Mucosa of gallbladder (tissue), 1 donor: ENCODE data around the gene OR10C1. TPM values are rescaled to one million over a fixed set of nuclear protein-coding genes. Genes with fewer than 3 reads are reported as not detected.
"Not testable (repeated sequence)": the region's sequence is repeated elsewhere in the genome, so short reads cannot be mapped to it uniquely, and the experiment has no call there.

ENCODE experiments used
- DNase-seq: peaks from one replicate; pipeline ENCODE4 v3.0.0-alpha.2; 2020; ENCODE audit warnings: low spot score
- total RNA-seq: library from RNA; stranded (reverse); gene quantifications from one replicate; pipeline ENCODE4 v1.2.1, GENCODE V29; 2021
- donor health status: DM: no; HTN: no; CAD: no.

Gene OR10C1
- not detected for total RNA-seq

GRCh38 chr6:29439006-29439405, at the start of gene OR10C1:
TSS of gene OR10C1 (plus strand) at chr6:29439306. CDS start at chr6:29440016, 710 bp downstream.
- DNase-seq, result no peak

GRCh38 chr6:29395331-29395730, 43.8 kb upstream of the OR10C1 start, which contains the start of gene OR12D2:
TSS of gene OR12D2 (plus strand) at chr6:29395631. CDS start at chr6:29396700, 1,069 bp downstream.
- no peak for DNase-seq

- DNase-seq, result no peak
Observed at GRCh38 chr6:29399525-29399924, 39.6 kb upstream of the OR10C1 start.

- no peak for DNase-seq
Observed at GRCh38 chr6:29403801-29404200, 35.3 kb upstream of the OR10C1 start.

GRCh38 chr6:29414588-29414987, 24.5 kb upstream of the OR10C1 start, which contains the start of gene OR12D1:
TSS of gene OR12D1 (plus strand) at chr6:29414928.
- DNase-seq, result no peak

- DNase-seq, result no peak
Observed at GRCh38 chr6:29419516-29419915, 19.6 kb upstream of the OR10C1 start.

GRCh38 chr6:29424168-29424567, 14.9 kb upstream of the OR10C1 start:
- DNase-seq, result no peak

GRCh38 chr6:29424575-29424974, 14.5 kb upstream of the OR10C1 start:
- no peak for DNase-seq

- DNase-seq, result no peak
Observed at GRCh38 chr6:29425075-29425474, 14.0 kb upstream of the OR10C1 start.

- no peak for DNase-seq
Observed at GRCh38 chr6:29426654-29427053, 12.5 kb upstream of the OR10C1 start.

- DNase-seq, result not testable (repeated sequence)
Observed at GRCh38 chr6:29436730-29437129, 2.4 kb upstream of the OR10C1 start.

- DNase-seq, result no peak
Observed at GRCh38 chr6:29442719-29443118, 3.6 kb downstream of the OR10C1 start.

- not testable (repeated sequence) for DNase-seq
Observed at GRCh38 chr6:29444031-29444430, 4.9 kb downstream of the OR10C1 start.

GRCh38 chr6:29447670-29448069, 8.6 kb downstream of the OR10C1 start:
- DNase-seq, result no peak

- DNase-seq, result no peak
Observed at GRCh38 chr6:29451471-29452193, 12.5 kb downstream of the OR10C1 start.

- no peak for DNase-seq
Observed at GRCh38 chr6:29456971-29457370, 17.9 kb downstream of the OR10C1 start, which contains the start of the genes OR11A1 and OR2H1. TSS of gene OR11A1 (minus strand) at chr6:29457071. CDS start at chr6:29427641, 29,430 bp downstream. TSS of gene OR2H1 (plus strand) at chr6:29457155. CDS start at chr6:29461770, 4,615 bp downstream.

GRCh38 chr6:29461021-29461814, 22.1 kb downstream of the OR10C1 start:
- DNase-seq, result no peak

- DNase-seq, result no peak
Observed at GRCh38 chr6:29462022-29462421, 22.9 kb downstream of the OR10C1 start.

- DNase-seq, result no peak
Observed at GRCh38 chr6:29465279-29465678, 26.2 kb downstream of the OR10C1 start.

- no peak for DNase-seq
Observed at GRCh38 chr6:29465801-29466200, 26.7 kb downstream of the OR10C1 start.

GRCh38 chr6:29466241-29466640, 27.1 kb downstream of the OR10C1 start:
- DNase-seq, result no peak

- DNase-seq, result no peak
Observed at GRCh38 chr6:29474996-29475395, 35.9 kb downstream of the OR10C1 start.
